Left hindlimb (tissue), 1 donor: ENCODE data around the gene RPS4Y1.

Experiments
- DNase-seq: peaks from one replicate; pipeline ENCODE4 v3.0.0-alpha.2; 2018

RPS4Y1 gene

DNA sequence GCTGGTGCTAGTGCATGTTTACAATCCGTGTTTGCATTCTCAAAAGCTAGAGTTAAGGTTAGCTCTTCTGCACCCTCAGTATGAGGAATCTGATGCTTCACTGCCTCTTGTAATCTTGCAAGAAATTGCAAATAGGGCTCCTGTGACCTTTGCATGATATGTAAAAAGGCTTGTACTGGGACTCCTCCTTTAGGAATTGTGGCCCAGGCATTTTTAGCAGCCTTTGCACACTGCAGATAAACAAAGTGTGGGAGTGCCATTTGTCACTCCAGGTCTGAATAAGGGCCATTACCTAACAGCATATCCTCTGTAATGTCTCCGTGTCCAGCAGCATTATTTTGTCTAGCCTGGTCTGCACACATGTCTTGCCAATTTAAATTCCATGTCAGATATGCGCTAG lies 44.5 kb downstream of the RPS4Y1 start:
- no peak for DNase-seq

- no peak for DNase-seq
These were observed 46.0 kb downstream of the RPS4Y1 start for GRCh38 chrY:2887386-2887785.

GRCh38 chrY:2887955-2888354 lies 46.6 kb downstream of the RPS4Y1 start:
- DNase-seq: no peak

DNA sequence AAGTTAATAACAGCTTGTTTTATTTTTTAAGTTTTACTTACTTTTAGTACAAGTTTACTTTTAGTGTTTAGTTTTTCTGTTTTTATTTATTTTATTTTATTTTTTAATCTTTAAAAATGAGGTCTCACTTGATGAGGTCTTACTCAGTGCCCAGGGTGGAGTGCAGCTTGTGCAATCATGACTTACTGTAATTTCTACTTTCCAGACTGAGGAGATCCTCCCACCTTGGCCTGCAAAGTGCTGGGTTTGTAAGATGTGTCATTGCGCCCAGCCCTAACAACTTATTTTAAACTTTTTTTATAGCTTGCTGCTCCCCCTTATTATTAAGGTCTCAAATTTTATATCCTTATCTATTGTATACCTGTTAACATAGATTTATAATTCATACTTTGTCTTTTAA lies 52.1 kb downstream of the RPS4Y1 start:
- DNase-seq: no peak

GRCh38 chrY:2896050-2896449 lies 54.6 kb downstream of the RPS4Y1 start:
- DNase-seq: no peak

GRCh38 chrY:2907356-2907755 lies 66.0 kb downstream of the RPS4Y1 start:
- no peak for DNase-seq

DNA sequence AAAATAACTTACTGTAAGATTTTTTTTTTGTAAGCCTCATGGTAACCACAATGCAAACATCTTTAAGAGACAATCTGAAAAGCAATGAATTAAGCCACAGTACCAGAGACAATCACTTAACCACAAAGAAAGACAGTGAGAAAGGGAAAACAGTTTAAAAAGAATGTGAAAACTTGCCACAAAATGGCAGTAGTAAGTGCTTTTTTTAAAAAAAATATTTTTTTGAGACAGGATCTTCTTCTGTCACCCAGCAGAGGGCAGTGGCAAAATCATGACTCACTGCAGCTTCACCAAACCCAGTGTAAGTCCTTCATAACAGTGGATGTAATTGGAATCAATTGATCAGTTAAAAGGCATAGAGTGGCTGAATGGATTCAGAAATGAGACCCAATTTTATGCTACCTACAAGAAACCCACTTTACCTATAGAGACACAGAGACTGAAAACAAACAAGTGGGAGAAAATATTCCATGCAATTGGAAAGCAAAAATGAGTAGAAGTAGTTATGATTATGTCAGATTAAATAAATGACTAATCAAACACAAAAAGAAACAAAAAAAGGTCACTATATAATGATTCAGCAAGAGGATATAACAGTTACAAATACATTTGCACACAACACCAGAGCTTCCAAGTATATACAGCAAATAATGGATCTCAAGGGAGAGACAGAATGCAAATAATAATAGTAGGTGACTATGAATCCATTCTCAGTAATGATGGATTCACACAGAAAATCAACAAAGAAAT lies 71.8 kb downstream of the RPS4Y1 start:
- DNase-seq: no peak
